CD14-positive monocyte (primary cell): Measurements from ENCODE around the gene PTPN14. TPM values are rescaled to one million over a fixed set of nuclear protein-coding genes. Genes with fewer than 3 reads are reported as not detected.

ENCODE experiments used
- DNase-seq, 3 donors: peaks; one replicate each; pipeline ENCODE4 v3.0.0-alpha.2; 2011 to 2022
- H2AFZ ChIP-seq: 2 replicates; pipeline ENCODE4 v1.6.0; 2012; ENCODE audit warnings: mild to moderate bottlenecking, low read depth, low read length, inconsistent platforms; ENCODE audit not compliant: insufficient read depth, poor library complexity, severe bottlenecking
- H3K27ac ChIP-seq, 2 donors: 1 replicate in 1 of 2; 2 replicates in 1 of 2; pipeline ENCODE4 v1.5.1; 2012 to 2013; ENCODE audit warnings: low read length in 2 of 2, control low read depth in 1 of 2, inconsistent platforms in 1 of 2, low read depth in 1 of 2, mild to moderate bottlenecking in 1 of 2
- H3K27me3 ChIP-seq, 2 donors: one replicate each; pipeline versions ENCODE4 v1.6.0 to v1.6.1; 2011 to 2013; ENCODE audit warnings: low read length in 2 of 2; ENCODE audit not compliant: control insufficient read depth in 2 of 2, insufficient read depth in 2 of 2
- H3K36me3 ChIP-seq, 2 donors: replicated peaks in 1 of 2; 1 replicate in 1 of 2; 2 replicates in 1 of 2; pipeline versions ENCODE4 v1.5.1 to v1.6.1; 2012 to 2013; ENCODE audit warnings: low read length in 2 of 2, control low read depth in 1 of 2, inconsistent platforms in 1 of 2, mild to moderate bottlenecking in 1 of 2; ENCODE audit not compliant: insufficient read depth in 2 of 2, control insufficient read depth in 1 of 2
- H3K4me1 ChIP-seq, 2 donors: 1 replicate in 1 of 2; 2 replicates in 1 of 2; pipeline versions ENCODE4 v1.5.1 to v1.6.1; 2012 to 2013; ENCODE audit warnings: low read length in 2 of 2, control low read depth in 1 of 2, inconsistent platforms in 1 of 2, mild to moderate bottlenecking in 1 of 2, moderate library complexity in 1 of 2; ENCODE audit not compliant: insufficient read depth in 2 of 2, control insufficient read depth in 1 of 2
- H3K4me2 ChIP-seq: replicated peaks from 2 replicates; pipeline ENCODE3; 2012; ENCODE audit warnings: low read length, moderate library complexity, mild to moderate bottlenecking; ENCODE audit not compliant: poor library complexity, severe bottlenecking; ENCODE audit errors: extremely low read depth
- H3K4me3 ChIP-seq, 3 experiments: fragments of 200-600 bp in 1 of 3; sonication (generic) in 1 of 3; replicated peaks in 1 of 3; 1 replicate in 2 of 3; 2 replicates in 1 of 3; pipeline ENCODE4 v1.5.1; 2011 to 2013; ENCODE audit warnings: low read length in 3 of 3, mild to moderate bottlenecking in 3 of 3, control low read depth in 2 of 3, low read depth in 2 of 3, inconsistent platforms in 1 of 3, moderate library complexity in 1 of 3
- H3K79me2 ChIP-seq: 2 replicates; pipeline ENCODE4 v1.6.0; 2012; ENCODE audit warnings: mild to moderate bottlenecking, control low read depth, inconsistent platforms, low read length, moderate library complexity; ENCODE audit not compliant: insufficient read depth
- H3K9ac ChIP-seq: 2 replicates; pipeline ENCODE4 v1.6.0; 2017; ENCODE audit warnings: low read length, mild to moderate bottlenecking; ENCODE audit not compliant: insufficient read depth, poor library complexity, severe bottlenecking
- H3K9me3 ChIP-seq, 2 donors: replicated peaks in 1 of 2; 1 replicate in 1 of 2; 2 replicates in 1 of 2; pipeline versions ENCODE4 v1.5.1 to v1.6.1; 2012 to 2013; ENCODE audit warnings: low read length in 2 of 2, control low read depth in 1 of 2; ENCODE audit not compliant: control insufficient read depth in 1 of 2, insufficient read depth in 1 of 2
- H4K20me1 ChIP-seq: 2 replicates; pipeline ENCODE4 v1.6.0; 2012; ENCODE audit warnings: mild to moderate bottlenecking, low read length, control low read depth, moderate library complexity; ENCODE audit not compliant: insufficient read depth
- H3K27ac Mint-ChIP-seq, 7 donors: one replicate each; pipeline ENCODE4 v1.8.0; 2020; ENCODE audit warnings: mild to moderate bottlenecking in 7 of 7, mixed read lengths in 7 of 7, moderate library complexity in 6 of 7, inconsistent platforms in 2 of 7
- H3K27me3 Mint-ChIP-seq, 3 donors: one replicate each; pipeline ENCODE4 v1.8.0; 2021 to 2022; ENCODE audit warnings: low read depth in 3 of 3, mild to moderate bottlenecking in 3 of 3, mixed read lengths in 3 of 3, moderate library complexity in 3 of 3, inconsistent platforms in 1 of 3
- H3K36me3 Mint-ChIP-seq, 2 donors: one replicate each; pipeline ENCODE4 v1.8.0; 2020; ENCODE audit warnings: mixed read lengths in 2 of 2, inconsistent platforms in 1 of 2, mild to moderate bottlenecking in 1 of 2
- H3K4me1 Mint-ChIP-seq: one replicate; pipeline ENCODE4 v1.8.0; 2020; ENCODE audit warnings: mild to moderate bottlenecking, mixed read lengths
- H3K4me3 Mint-ChIP-seq, 2 donors: one replicate each; pipeline ENCODE4 v1.8.0; 2020; ENCODE audit warnings: mild to moderate bottlenecking in 2 of 2, mixed read lengths in 2 of 2, moderate library complexity in 1 of 2
- H3K9me3 Mint-ChIP-seq, 7 donors: one replicate each; pipeline ENCODE4 v1.8.0; 2020 to 2022; ENCODE audit warnings: mixed read lengths in 7 of 7, mild to moderate bottlenecking in 6 of 7, moderate library complexity in 6 of 7, inconsistent platforms in 2 of 7
- CTCF ChIP-seq: fragments of 200-600 bp; IDR thresholded peaks from one replicate; pipeline ENCODE4 v1.8.0; 2022; ENCODE audit warnings: antibody characterized with exemption, mild to moderate bottlenecking
- WGBS: methylation state at CpG from one replicate; pipeline ENCODE4 v1.1.5; 2013; ENCODE audit warnings: missing lambda C conversion rate; ENCODE audit not compliant: insufficient coverage; 5-methylcytosine and 5-hydroxymethylcytosine counted together
- intact Hi-C, 2 donors: fragments of 100-400 bp; cut with micrococcal nuclease; formaldehyde crosslinking; loops; one replicate each; pipeline versions ENCODE4 v1.15.0 to v1.15.1; 2023
- polyA plus RNA-seq, 3 donors: library from polyadenylated mRNA; depleted of rRNA in 1 of 3; unstranded in 2 of 3; stranded (reverse) in 1 of 3; fragments of 300-500 nt in 2 of 3; fragments of >200 nt in 1 of 3; fragmentation: Illumina TruSeq in 2 of 3; gene quantifications; 1 replicate in 2 of 3; 2 replicates in 1 of 3; pipeline ENCODE4 v1.2.3, GENCODE V29; 2012 to 2021

PTPN14 gene
- polyA plus RNA-seq, 3 donors: 0.01 TPM; not detected in 1

DNA sequence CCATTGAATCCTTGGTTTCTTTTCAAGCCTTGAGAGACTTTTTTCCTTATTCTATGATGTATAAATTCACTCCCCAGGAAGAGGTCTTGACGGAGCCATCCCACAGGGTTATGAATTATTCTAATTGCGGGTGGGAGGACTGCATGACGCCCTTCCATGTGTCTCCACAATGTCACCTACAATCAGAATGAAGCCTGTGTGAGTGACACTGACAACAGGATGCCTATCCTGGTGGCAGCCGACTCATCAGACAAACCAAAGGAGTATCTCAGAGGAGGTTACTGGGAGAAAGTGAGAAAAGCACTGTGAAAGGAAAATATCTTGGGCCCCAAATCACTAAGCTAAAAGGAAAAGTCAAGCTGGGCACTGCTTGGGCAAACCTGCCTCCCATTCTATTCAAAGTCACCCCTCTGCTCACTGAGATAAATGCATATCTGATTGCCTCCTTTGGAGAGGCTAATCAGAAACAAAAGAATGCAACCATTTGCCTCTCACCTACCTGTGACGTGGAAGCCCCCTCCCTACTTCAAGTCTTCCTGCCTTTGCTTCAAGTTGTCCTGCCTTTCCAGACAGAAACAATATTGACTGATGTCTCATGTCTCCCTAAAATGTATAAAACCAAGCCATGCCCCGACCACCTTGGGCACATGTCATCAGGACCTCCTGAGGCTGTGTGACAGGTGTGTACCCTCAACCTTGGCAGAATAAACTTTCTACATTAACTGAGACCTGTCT lies 172.0 kb downstream of the PTPN14 start:
- no peaks in the 10 kb centered on the region for H3K9me3 ChIP-seq
- peaks cover 0 to 2% (median 0%) of the 10 kb centered on the region in 7 donors for H3K9me3 Mint-ChIP-seq
- H3K27ac Mint-ChIP-seq: no peak overlapping the region
- no peaks in the 10 kb centered on the region for H3K4me1 Mint-ChIP-seq
- H3K4me2 ChIP-seq: no peak overlapping the region
- no peak overlapping the region for H3K4me3 ChIP-seq
- no peaks in the 10 kb centered on the region for H4K20me1 ChIP-seq
- H3K27me3 ChIP-seq: no peaks in the 10 kb centered on the region
- no peaks in the 10 kb centered on the region for H3K36me3 Mint-ChIP-seq
- H3K4me3 Mint-ChIP-seq: no peak overlapping the region
- H2AFZ ChIP-seq: no peak overlapping the region
- no peaks in the 10 kb centered on the region for H3K36me3 ChIP-seq
- 94% methylated on average over 2 of the region's 6 CpGs for WGBS
- TF ChIP-seq CTCF: no peak
- no peak overlapping the region for H3K9ac ChIP-seq
- H3K27me3 Mint-ChIP-seq: peaks cover 0 to 5% (median 2%) of the 10 kb centered on the region in 3 donors
- H3K79me2 ChIP-seq: no peaks in the 10 kb centered on the region
- no peaks in the 10 kb centered on the region for H3K4me1 ChIP-seq
- intact Hi-C loops: no loop called here
- no peak for DNase-seq
- no peak overlapping the region for H3K27ac ChIP-seq

- DNase-seq: no peak
- Mint-ChIP-seq H3K36me3 (no peaks in the 10 kb centered on the region), H3K27ac (no peak overlapping the region), H3K4me3 (no peak overlapping the region), H3K4me1 (no peaks in the 10 kb centered on the region), H3K27me3 (peaks cover 0 to 2% (median 2%) of the 10 kb centered on the region in 3 donors), H3K9me3 (peaks cover 0 to 2% (median 0%) of the 10 kb centered on the region in 7 donors)
- WGBS: no CpG with 5 or more reads among the region's 8 CpGs
- no peak overlapping the region for H3K4me3 ChIP-seq
- no peak overlapping the region for H3K27ac ChIP-seq
- H3K9me3 ChIP-seq: no peaks in the 10 kb centered on the region
- no peaks in the 10 kb centered on the region for H3K4me1 ChIP-seq
- H3K4me2 ChIP-seq: no peak overlapping the region
- no peak overlapping the region for H3K9ac ChIP-seq
- no peaks in the 10 kb centered on the region for H4K20me1 ChIP-seq
- no peak overlapping the region for H2AFZ ChIP-seq
- no peaks in the 10 kb centered on the region for H3K36me3 ChIP-seq
- intact Hi-C loops: no loop called here
- no peaks in the 10 kb centered on the region for H3K79me2 ChIP-seq
- no peak for TF ChIP-seq CTCF
- H3K27me3 ChIP-seq: no peaks in the 10 kb centered on the region
Observed at GRCh38 chr1:214378492-214378891, 172.9 kb downstream of the PTPN14 start.
